ENCODE results near the gene RBBP4.

Gene RBBP4

DNA sequence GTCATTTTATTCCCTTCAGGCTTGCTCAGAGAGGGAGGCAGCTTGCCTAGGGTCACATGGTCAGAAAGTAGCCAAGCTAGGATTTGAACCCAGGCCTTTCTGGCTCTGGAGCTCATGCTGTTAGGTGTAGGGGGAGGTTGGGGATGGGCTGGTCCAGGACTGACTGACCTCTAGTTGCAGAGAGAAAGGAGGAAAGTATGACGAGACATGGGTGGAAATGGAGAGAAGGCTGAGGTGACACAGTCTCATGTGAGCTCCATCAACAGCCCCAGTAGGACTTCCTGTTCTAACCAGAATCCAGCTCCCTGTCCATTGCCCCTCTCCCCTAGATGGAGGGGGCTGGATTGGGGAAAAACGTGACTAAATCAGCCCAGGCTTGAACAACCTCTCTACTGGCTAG lies 67.0 kb downstream of the RBBP4 start:
- no peak overlapping the region for H3K27ac ChIP-seq (ENCODE audit: insufficient read depth, low read length, poor library complexity, severe bottlenecking)
- H3K9me3 ChIP-seq (ENCODE audit: control insufficient read depth, low read length) = no peaks in the 10 kb centered on the region
- H3K27me3 ChIP-seq (replicated peaks; ENCODE audit: control insufficient read depth, insufficient read depth, low read length, poor library complexity, severe bottlenecking) = peaks cover 4% of the 10 kb centered on the region
- no peak overlapping the region for H3K4me3 ChIP-seq (ENCODE audit: insufficient read depth, low read depth, low read length, poor library complexity, severe bottlenecking)
- peaks cover 6% of the 10 kb centered on the region for H3K4me1 ChIP-seq (ENCODE audit: control insufficient read depth, insufficient read depth, low read length, poor library complexity, severe bottlenecking)
- no peaks in the 10 kb centered on the region for H3K36me3 ChIP-seq (ENCODE audit: control insufficient read depth, insufficient read depth, low read length)
- DNase-seq = no peak

DNA sequence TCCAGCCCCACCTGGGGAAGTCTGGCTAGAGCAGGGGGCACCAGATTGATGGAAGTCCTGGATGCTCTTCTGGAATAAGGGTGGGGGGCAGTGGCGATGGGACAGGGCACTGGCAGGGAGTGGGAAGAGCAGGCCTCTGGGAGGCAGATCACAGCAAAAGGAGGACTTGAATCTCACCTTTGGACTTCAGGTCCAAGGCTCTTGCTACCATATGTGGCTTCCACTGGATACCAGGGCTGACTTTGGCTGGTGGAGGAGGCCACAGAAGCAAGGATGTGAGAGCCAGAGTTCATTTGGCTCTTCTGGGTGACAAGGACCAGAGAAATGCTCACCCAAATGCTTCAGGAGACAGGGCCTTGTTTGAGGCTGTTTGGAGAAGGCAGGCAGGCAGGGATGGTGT lies 67.5 kb downstream of the RBBP4 start:
- Histone ChIP-seq H3K27me3 (replicated peaks; ENCODE audit: control insufficient read depth, insufficient read depth, low read length, poor library complexity, severe bottlenecking) (peaks cover 4% of the 10 kb centered on the region), H3K4me3 (ENCODE audit: insufficient read depth, low read depth, low read length, poor library complexity, severe bottlenecking) (no peak overlapping the region), H3K27ac (ENCODE audit: insufficient read depth, low read length, poor library complexity, severe bottlenecking) (no peak overlapping the region), H3K36me3 (ENCODE audit: control insufficient read depth, insufficient read depth, low read length) (no peaks in the 10 kb centered on the region), H3K9me3 (ENCODE audit: control insufficient read depth, low read length) (no peaks in the 10 kb centered on the region), H3K4me1 (ENCODE audit: control insufficient read depth, insufficient read depth, low read length, poor library complexity, severe bottlenecking) (peaks cover 6% of the 10 kb centered on the region)
- no peak for DNase-seq

DNA sequence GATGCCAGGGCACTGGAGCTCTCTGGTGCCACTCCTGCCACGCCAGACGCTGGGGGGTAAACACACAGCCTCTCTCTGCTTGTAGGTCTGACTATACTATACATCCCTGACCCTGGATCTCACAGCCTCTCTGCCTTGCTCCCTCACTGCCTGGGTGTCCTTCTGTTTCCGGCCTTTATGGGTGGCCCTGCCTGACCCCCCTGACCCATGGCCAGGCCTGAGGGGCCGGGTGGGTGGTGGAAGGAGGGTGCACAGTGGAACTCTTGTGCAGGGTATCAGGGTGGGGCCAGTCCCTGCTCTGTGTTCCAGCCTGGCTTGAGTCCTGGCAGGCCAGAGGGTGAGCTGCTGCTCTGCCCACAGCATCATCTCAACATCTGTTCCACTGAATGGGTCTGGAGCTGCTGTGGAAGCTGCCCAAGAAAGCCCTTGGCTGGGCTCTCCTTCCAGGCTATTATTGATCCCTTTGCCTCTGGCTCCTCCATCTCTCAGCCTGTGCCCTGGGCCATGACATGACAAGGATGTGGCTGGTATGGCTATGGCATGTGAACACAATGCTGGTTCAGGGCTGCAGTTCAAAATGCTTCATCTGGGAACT lies 68.8 kb downstream of the RBBP4 start:
- no peak overlapping the region for H3K27ac ChIP-seq (ENCODE audit: insufficient read depth, low read length, poor library complexity, severe bottlenecking)
- H3K27me3 ChIP-seq (replicated peaks; ENCODE audit: control insufficient read depth, insufficient read depth, low read length, poor library complexity, severe bottlenecking) = peaks cover 4% of the 10 kb centered on the region
- no peaks in the 10 kb centered on the region for H3K9me3 ChIP-seq (ENCODE audit: control insufficient read depth, low read length)
- H3K4me1 ChIP-seq (ENCODE audit: control insufficient read depth, insufficient read depth, low read length, poor library complexity, severe bottlenecking) = peaks cover 6% of the 10 kb centered on the region
- H3K36me3 ChIP-seq (ENCODE audit: control insufficient read depth, insufficient read depth, low read length) = no peaks in the 10 kb centered on the region
- H3K4me3 ChIP-seq (ENCODE audit: insufficient read depth, low read depth, low read length, poor library complexity, severe bottlenecking) = no peak overlapping the region
- DNase-seq = no peak

DNA sequence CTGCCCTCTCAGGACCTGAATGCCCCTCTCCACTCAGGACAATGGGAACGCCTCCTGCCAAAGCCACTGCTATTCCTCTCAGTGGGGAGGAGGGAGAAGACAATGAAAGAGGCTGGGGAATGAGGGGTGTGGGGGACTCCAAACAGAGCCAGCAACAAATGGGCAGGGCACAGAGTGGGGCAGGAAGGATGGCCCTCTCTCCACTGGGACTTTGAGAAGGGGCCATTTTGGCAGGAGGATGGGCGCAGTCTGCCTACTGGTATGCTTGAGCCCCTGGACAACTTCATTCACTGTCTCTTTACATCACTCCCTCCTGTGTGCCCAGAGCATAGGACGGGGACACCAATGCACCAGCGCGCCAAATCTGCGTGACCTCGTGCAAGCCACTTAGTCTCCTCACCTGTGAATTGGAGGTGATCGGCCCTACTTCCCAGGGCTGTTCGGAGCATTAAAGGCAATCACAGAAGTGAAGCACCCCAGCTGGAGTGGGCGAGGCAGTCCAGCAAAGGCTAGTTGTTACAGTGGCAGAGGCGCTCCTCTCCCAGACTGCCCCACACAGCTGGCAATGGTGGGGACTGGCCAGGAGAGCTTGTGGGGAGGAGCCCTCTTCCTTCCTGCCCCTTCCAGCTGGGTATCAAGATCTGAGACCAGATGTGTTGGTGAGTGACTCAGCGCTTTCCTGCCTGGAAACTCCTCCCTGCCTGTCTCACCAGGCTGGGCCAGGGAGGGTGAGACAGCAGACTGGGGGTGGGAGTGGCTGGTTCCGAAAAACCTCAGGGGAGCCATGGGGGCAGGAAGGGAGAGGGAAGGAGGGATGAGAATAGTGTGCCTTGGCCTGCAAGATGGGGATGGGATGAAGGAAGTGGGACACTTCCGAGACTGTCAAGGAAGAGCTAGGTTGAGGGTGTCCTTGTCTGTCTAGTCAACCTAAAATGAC lies 73.9 kb downstream of the RBBP4 start:
- DNase-seq = no peak
- no peak overlapping the region for H3K27ac ChIP-seq (ENCODE audit: insufficient read depth, low read length, poor library complexity, severe bottlenecking)
- no peaks in the 10 kb centered on the region for H3K36me3 ChIP-seq (ENCODE audit: control insufficient read depth, insufficient read depth, low read length)
- H3K27me3 ChIP-seq (replicated peaks; ENCODE audit: control insufficient read depth, insufficient read depth, low read length, poor library complexity, severe bottlenecking) = peaks cover 4% of the 10 kb centered on the region
- H3K4me3 ChIP-seq (ENCODE audit: insufficient read depth, low read depth, low read length, poor library complexity, severe bottlenecking) = no peak overlapping the region
- H3K9me3 ChIP-seq (ENCODE audit: control insufficient read depth, low read length) = no peaks in the 10 kb centered on the region
- no peaks in the 10 kb centered on the region for H3K4me1 ChIP-seq (ENCODE audit: control insufficient read depth, insufficient read depth, low read length, poor library complexity, severe bottlenecking)

DNA sequence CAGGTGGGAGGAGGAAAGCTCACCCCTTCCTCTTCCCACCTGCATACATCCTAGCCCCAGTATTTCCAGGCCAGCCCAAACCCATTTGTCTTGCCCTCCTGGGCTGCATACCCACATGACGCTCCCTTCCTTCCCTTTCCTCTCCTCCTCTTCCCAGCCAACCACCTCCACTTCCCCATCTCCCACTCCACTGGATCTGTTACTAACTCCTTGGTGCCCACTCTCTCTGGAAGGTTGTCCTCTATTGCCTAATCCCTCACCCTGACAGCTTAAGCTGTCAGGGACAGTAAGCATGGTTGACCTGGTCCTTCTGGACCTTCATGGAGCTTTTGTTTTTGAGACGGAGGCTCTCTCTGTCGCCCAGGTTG lies 74.6 kb downstream of the RBBP4 start:
- Histone ChIP-seq H3K4me1 (ENCODE audit: control insufficient read depth, insufficient read depth, low read length, poor library complexity, severe bottlenecking) (no peaks in the 10 kb centered on the region), H3K4me3 (ENCODE audit: insufficient read depth, low read depth, low read length, poor library complexity, severe bottlenecking) (no peak overlapping the region), H3K27ac (ENCODE audit: insufficient read depth, low read length, poor library complexity, severe bottlenecking) (no peak overlapping the region), H3K36me3 (ENCODE audit: control insufficient read depth, insufficient read depth, low read length) (no peaks in the 10 kb centered on the region), H3K9me3 (ENCODE audit: control insufficient read depth, low read length) (no peaks in the 10 kb centered on the region), H3K27me3 (replicated peaks; ENCODE audit: control insufficient read depth, insufficient read depth, low read length, poor library complexity, severe bottlenecking) (peaks cover 4% of the 10 kb centered on the region)
- DNase-seq = no peak

DNA sequence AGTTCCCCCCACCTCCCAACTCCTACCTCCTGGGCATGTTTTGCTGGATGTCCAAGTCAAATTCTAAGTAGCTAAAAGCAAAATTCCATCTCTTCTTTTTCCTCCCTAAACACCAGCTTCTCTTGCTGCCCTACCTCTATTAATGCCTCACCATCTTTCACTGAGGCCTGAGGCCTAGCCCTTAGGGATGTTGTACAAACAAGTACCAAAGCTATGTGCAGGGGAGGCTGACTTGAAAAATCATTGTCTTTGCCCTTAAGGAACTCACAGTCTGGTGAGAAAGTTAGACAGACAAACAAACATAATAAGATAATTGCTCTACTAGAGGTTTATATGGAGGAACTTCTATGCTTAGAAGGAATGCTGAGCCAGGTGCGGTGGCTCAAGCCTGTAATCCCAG lies 76.9 kb downstream of the RBBP4 start:
- H3K4me1 ChIP-seq (ENCODE audit: control insufficient read depth, insufficient read depth, low read length, poor library complexity, severe bottlenecking) = no peaks in the 10 kb centered on the region
- no peaks in the 10 kb centered on the region for H3K27me3 ChIP-seq (replicated peaks; ENCODE audit: control insufficient read depth, insufficient read depth, low read length, poor library complexity, severe bottlenecking)
- no peaks in the 10 kb centered on the region for H3K36me3 ChIP-seq (ENCODE audit: control insufficient read depth, insufficient read depth, low read length)
- no peak for DNase-seq
- no peak overlapping the region for H3K4me3 ChIP-seq (ENCODE audit: insufficient read depth, low read depth, low read length, poor library complexity, severe bottlenecking)
- H3K27ac ChIP-seq (ENCODE audit: insufficient read depth, low read length, poor library complexity, severe bottlenecking) = no peak overlapping the region
- no peaks in the 10 kb centered on the region for H3K9me3 ChIP-seq (ENCODE audit: control insufficient read depth, low read length)

DNA sequence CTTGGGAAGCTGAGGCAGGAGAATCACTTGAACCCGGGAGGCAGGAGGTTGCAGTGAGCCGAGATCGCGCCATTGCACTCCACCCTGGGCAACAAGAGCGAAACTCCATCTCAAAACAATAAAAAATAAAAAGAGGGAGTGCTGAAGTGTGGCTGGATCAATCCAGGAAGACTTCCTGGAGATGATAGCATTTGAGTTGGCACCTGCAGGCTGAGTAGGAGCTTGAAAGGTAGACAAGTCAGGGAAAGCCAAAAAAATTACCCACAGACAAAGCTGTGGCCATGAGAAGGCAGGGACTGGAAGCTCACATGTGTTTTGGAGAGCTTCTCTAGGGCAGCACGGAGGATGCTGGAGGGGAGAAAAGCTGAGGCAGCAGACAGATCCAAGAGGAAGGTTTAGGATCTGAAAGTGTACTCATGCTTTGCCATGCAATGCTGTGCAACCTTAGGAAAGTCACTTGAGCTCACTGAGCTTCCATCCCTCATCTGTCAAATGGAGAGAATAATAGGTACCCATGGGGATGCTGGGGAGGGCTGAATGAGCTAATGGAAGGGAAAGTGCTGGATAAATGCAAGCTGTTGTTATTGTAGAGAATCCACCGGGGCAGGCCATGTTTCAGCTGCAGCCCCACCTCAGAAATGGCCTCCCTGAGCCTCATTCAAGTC lies 77.5 kb downstream of the RBBP4 start:
- Histone ChIP-seq H3K27me3 (replicated peaks; ENCODE audit: control insufficient read depth, insufficient read depth, low read length, poor library complexity, severe bottlenecking) (no peaks in the 10 kb centered on the region), H3K4me3 (ENCODE audit: insufficient read depth, low read depth, low read length, poor library complexity, severe bottlenecking) (no peak overlapping the region), H3K36me3 (ENCODE audit: control insufficient read depth, insufficient read depth, low read length) (no peaks in the 10 kb centered on the region), H3K4me1 (ENCODE audit: control insufficient read depth, insufficient read depth, low read length, poor library complexity, severe bottlenecking) (no peaks in the 10 kb centered on the region), H3K9me3 (ENCODE audit: control insufficient read depth, low read length) (no peaks in the 10 kb centered on the region), H3K27ac (ENCODE audit: insufficient read depth, low read length, poor library complexity, severe bottlenecking) (no peak overlapping the region)
- no peak for DNase-seq

DNA sequence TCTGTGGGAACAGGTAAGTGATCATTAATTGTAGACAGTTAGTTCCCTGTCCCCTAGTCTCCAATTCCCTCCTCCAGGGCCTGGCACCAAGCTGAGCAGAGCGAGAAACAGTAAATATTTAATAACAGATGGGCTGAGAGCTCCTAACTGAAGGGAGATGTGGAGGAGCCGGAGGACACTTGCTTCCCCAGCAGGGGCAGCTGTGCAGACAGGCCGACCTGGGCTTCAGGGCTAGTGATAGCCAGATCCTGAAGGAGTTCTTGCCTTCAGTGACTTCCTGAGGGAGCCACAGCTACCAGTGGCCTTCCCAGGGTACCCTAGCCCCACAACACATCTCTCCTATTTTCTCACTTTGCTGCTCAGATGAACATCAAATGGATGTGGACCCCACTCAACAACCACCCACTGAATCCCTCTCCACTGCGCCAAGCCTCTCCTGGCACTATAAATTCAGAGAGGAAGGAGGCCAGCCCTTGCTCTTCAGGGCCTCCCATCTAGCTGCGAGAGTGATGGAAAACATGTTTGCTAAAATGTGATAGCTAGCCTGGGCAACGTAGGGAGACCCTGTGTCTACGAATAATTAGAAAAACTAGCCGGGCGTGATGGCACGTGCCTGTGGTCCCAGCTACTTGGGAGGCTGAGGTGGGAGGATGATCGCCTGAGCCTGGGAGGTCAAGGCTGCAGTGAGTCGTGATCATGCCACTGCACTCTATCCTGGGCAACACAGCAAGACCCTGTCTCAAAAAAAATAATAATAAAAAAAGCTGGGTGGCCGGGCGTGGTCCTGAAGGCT lies 78.4 kb downstream of the RBBP4 start:
- H3K4me3 ChIP-seq (ENCODE audit: insufficient read depth, low read depth, low read length, poor library complexity, severe bottlenecking) = no peak overlapping the region
- no peak for DNase-seq
- H3K4me1 ChIP-seq (ENCODE audit: control insufficient read depth, insufficient read depth, low read length, poor library complexity, severe bottlenecking) = no peaks in the 10 kb centered on the region
- H3K27ac ChIP-seq (ENCODE audit: insufficient read depth, low read length, poor library complexity, severe bottlenecking) = no peak overlapping the region
- no peaks in the 10 kb centered on the region for H3K9me3 ChIP-seq (ENCODE audit: control insufficient read depth, low read length)
- H3K27me3 ChIP-seq (replicated peaks; ENCODE audit: control insufficient read depth, insufficient read depth, low read length, poor library complexity, severe bottlenecking) = no peaks in the 10 kb centered on the region
- H3K36me3 ChIP-seq (ENCODE audit: control insufficient read depth, insufficient read depth, low read length) = no peaks in the 10 kb centered on the region

DNA sequence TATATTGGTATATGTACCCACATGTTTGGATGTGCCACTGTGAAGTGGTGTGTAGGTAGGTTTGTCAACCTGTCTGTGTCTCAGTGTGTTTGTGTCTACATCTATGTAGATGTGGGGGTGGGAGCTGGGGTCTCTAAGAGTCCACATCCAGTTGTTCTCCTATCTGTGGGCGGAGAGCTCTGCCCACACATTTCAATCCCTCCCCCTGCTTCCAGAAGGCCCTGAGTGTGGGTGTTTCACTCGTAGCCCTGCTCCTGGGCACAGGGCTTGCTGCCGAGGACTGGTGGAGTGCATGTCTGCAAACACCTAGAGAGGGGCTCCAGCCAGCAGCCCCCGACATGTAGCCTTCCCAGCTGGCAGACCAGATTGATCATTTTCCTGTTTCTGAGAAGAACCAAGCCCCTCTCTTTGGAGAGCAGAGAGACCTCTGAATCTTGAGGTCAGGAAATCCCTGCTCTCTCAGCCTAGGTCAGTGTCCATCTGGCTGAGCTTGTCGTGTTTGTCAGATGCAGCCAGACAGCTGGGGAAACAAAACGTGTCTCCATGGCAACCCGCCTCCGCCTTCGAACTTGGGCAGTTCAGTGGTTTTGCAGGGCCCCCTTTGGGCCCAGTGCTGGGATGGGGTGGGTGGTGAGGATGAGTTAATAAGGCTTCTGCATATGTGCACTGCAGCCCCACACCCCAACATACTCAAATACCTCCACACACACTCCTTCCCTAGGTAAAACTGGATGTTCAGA lies 82.7 kb downstream of the RBBP4 start:
- Histone ChIP-seq H3K4me3 (ENCODE audit: insufficient read depth, low read depth, low read length, poor library complexity, severe bottlenecking) (no peak overlapping the region), H3K9me3 (ENCODE audit: control insufficient read depth, low read length) (no peaks in the 10 kb centered on the region)

More for the DNA sequence above, 82.7 kb downstream of the RBBP4 start:
- no peaks in the 10 kb centered on the region for H3K36me3 ChIP-seq (ENCODE audit: control insufficient read depth, insufficient read depth, low read length)
- no peak for DNase-seq
- no peaks in the 10 kb centered on the region for H3K27me3 ChIP-seq (replicated peaks; ENCODE audit: control insufficient read depth, insufficient read depth, low read length, poor library complexity, severe bottlenecking)
- no peaks in the 10 kb centered on the region for H3K4me1 ChIP-seq (ENCODE audit: control insufficient read depth, insufficient read depth, low read length, poor library complexity, severe bottlenecking)
- H3K27ac ChIP-seq (ENCODE audit: insufficient read depth, low read length, poor library complexity, severe bottlenecking) = no peak overlapping the region

All from effector memory CD4-positive, alpha-beta T cell (primary cell).